HepG2 (cell line): ENCODE measurements around the gene CDCP2. TPM values are rescaled to one million over a fixed set of nuclear protein-coding genes. Genes with fewer than 3 reads are reported as not detected.

Experiments
- BORCS8-MEF2B ChIP-seq: sonication (generic); formaldehyde crosslinking; IDR thresholded peaks from 2 replicates; pipeline ENCODE4 v1.8.0; 2022; ENCODE audit warnings: mild to moderate bottlenecking, missing genetic modification reagents
- GATAD2A ChIP-seq: IDR thresholded peaks from 2 replicates; pipeline ENCODE4 v1.6.1; 2016
- HNRNPK ChIP-seq: fragments of 200-400 bp; formaldehyde crosslinking; IDR thresholded peaks from 2 replicates; pipeline ENCODE4 v1.6.1; 2018; ENCODE audit warnings: low read length, low read depth, moderate library complexity, mild to moderate bottlenecking; ENCODE audit not compliant: poor library complexity, severe bottlenecking
- LBX2 ChIP-seq: sonication (generic); formaldehyde crosslinking; IDR thresholded peaks from 2 replicates; pipeline ENCODE4 v1.5.0; 2020; ENCODE audit warnings: missing genetic modification reagents, mild to moderate bottlenecking, borderline replicate concordance
- NCOA1 ChIP-seq: sonication (generic); formaldehyde crosslinking; IDR thresholded peaks from 2 replicates; pipeline ENCODE4 v1.9.0; 2021; ENCODE audit warnings: missing genetic modification reagents
- NFYB ChIP-seq: sonication (generic); formaldehyde crosslinking; IDR thresholded peaks from 2 replicates; pipeline ENCODE4 v1.4.0; 2020; ENCODE audit warnings: missing genetic modification reagents
- PPARG ChIP-seq: conservative IDR thresholded peaks from 2 replicates; pipeline ENCODE4 v1.6.1; 2016; ENCODE audit warnings: missing biosample characterization, missing genetic modification reagents
- SATB2 ChIP-seq: sonication (generic); formaldehyde crosslinking; IDR thresholded peaks from 2 replicates; pipeline ENCODE4 v1.5.0; 2020; ENCODE audit warnings: missing genetic modification reagents
- SOX5 ChIP-seq: IDR thresholded peaks from 2 replicates; pipeline ENCODE4 v1.6.1; 2016; ENCODE audit warnings: borderline replicate concordance
- TBX2 ChIP-seq: sonication (generic); formaldehyde crosslinking; IDR thresholded peaks from 2 replicates; pipeline ENCODE4 v1.5.0; 2020; ENCODE audit warnings: missing genetic modification reagents, mild to moderate bottlenecking, borderline replicate concordance
- ZNF3 ChIP-seq: IDR thresholded peaks from 2 replicates; pipeline ENCODE4 v1.7.0; 2017; ENCODE audit warnings: inconsistent platforms
- ZNF598 ChIP-seq: sonication (generic); formaldehyde crosslinking; IDR thresholded peaks from 2 replicates; pipeline ENCODE4 v1.5.1; 2020; ENCODE audit warnings: mild to moderate bottlenecking, missing genetic modification reagents, borderline replicate concordance
- ZNF670 ChIP-seq: sonication (generic); formaldehyde crosslinking; IDR thresholded peaks from 2 replicates; pipeline ENCODE4 v1.8.0; 2022; ENCODE audit warnings: mild to moderate bottlenecking, missing genetic modification reagents, borderline replicate concordance
- ZNF713 ChIP-seq: sonication (generic); formaldehyde crosslinking; IDR thresholded peaks from 2 replicates; pipeline ENCODE4 v1.4.0; 2020; ENCODE audit warnings: mild to moderate bottlenecking, missing genetic modification reagents
- ZNF841 ChIP-seq: sonication (generic); formaldehyde crosslinking; IDR thresholded peaks from 2 replicates; pipeline ENCODE4 v1.8.1; 2023; ENCODE audit warnings: missing genetic modification reagents, borderline replicate concordance
- ZSCAN12 ChIP-seq: sonication (generic); formaldehyde crosslinking; IDR thresholded peaks from 2 replicates; pipeline ENCODE4 v1.9.0; 2021; ENCODE audit warnings: mild to moderate bottlenecking, missing genetic modification reagents
- ZSCAN5A ChIP-seq: sonication (generic); formaldehyde crosslinking; IDR thresholded peaks from 2 replicates; pipeline ENCODE4 v1.8.0; 2022; ENCODE audit warnings: mild to moderate bottlenecking, missing genetic modification reagents, borderline replicate concordance
- polyA plus RNA-seq, 8 experiments: library from polyadenylated mRNA; depleted of rRNA in 3 of 8; stranded (reverse) in 7 of 8; unstranded in 1 of 8; fragments of >200 nt; fragmentation: Illumina TruSeq in 4 of 8; extraction: Trizol in 4 of 8; gene quantifications; 2 replicates each; pipeline versions ENCODE4 v1.2.1 to v1.2.3, GENCODE V29; 2011 to 2016; ENCODE audit warnings: low read depth in 4 of 8, missing spikeins in 1 of 8, mixed read lengths in 1 of 8; ENCODE audit not compliant: insufficient read depth in 1 of 8
- total RNA-seq, 5 experiments: library from RNA; depleted of rRNA; stranded (reverse); fragments of >200 nt; fragmentation: Illumina TruSeq; extraction: Trizol; gene quantifications; 2 replicates each; pipeline ENCODE4 v1.2.3, GENCODE V29; 2016; ENCODE audit warnings: low read depth in 1 of 5
- TF ChIP-seq, protein P1 (sequence below): sonication (generic); formaldehyde crosslinking; IDR thresholded peaks from 2 replicates; pipeline ENCODE4 v1.4.0; 2020; ENCODE audit warnings: missing genetic modification reagents
- TF ChIP-seq, protein P2 (sequence below): sonication (generic); formaldehyde crosslinking; IDR thresholded peaks from 2 replicates; pipeline ENCODE4 v1.8.0; 2023; ENCODE audit warnings: mild to moderate bottlenecking, missing genetic modification reagents
- TF ChIP-seq, protein P3 (sequence below): sonication (generic); formaldehyde crosslinking; conservative IDR thresholded peaks from 2 replicates; pipeline ENCODE4 v1.8.1; 2023; ENCODE audit warnings: missing genetic modification reagents

The CDCP2 gene
- total and polyA plus RNA-seq, 2 of the 13 experiments (the other 11 are each of a cell fraction or from before 2014, with no cell fraction given): not detected

GRCh38 chr1:54121482-54122134 lies 31.2 kb downstream of the CDCP2 start (continued):
- TF ChIP-seq, protein P1, sequence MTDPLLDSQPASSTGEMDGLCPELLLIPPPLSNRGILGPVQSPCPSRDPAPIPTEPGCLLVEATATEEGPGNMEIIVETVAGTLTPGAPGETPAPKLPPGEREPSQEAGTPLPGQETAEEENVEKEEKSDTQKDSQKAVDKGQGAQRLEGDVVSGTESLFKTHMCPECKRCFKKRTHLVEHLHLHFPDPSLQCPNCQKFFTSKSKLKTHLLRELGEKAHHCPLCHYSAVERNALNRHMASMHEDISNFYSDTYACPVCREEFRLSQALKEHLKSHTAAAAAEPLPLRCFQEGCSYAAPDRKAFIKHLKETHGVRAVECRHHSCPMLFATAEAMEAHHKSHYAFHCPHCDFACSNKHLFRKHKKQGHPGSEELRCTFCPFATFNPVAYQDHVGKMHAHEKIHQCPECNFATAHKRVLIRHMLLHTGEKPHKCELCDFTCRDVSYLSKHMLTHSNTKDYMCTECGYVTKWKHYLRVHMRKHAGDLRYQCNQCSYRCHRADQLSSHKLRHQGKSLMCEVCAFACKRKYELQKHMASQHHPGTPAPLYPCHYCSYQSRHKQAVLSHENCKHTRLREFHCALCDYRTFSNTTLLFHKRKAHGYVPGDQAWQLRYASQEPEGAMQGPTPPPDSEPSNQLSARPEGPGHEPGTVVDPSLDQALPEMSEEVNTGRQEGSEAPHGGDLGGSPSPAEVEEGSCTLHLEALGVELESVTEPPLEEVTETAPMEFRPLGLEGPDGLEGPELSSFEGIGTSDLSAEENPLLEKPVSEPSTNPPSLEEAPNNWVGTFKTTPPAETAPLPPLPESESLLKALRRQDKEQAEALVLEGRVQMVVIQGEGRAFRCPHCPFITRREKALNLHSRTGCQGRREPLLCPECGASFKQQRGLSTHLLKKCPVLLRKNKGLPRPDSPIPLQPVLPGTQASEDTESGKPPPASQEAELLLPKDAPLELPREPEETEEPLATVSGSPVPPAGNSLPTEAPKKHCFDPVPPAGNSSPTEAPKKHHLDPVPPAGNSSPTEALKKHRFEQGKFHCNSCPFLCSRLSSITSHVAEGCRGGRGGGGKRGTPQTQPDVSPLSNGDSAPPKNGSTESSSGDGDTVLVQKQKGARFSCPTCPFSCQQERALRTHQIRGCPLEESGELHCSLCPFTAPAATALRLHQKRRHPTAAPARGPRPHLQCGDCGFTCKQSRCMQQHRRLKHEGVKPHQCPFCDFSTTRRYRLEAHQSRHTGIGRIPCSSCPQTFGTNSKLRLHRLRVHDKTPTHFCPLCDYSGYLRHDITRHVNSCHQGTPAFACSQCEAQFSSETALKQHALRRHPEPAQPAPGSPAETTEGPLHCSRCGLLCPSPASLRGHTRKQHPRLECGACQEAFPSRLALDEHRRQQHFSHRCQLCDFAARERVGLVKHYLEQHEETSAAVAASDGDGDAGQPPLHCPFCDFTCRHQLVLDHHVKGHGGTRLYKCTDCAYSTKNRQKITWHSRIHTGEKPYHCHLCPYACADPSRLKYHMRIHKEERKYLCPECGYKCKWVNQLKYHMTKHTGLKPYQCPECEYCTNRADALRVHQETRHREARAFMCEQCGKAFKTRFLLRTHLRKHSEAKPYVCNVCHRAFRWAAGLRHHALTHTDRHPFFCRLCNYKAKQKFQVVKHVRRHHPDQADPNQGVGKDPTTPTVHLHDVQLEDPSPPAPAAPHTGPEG (CRISPR knock-in tag): no peak
- TF ChIP-seq, protein P2, sequence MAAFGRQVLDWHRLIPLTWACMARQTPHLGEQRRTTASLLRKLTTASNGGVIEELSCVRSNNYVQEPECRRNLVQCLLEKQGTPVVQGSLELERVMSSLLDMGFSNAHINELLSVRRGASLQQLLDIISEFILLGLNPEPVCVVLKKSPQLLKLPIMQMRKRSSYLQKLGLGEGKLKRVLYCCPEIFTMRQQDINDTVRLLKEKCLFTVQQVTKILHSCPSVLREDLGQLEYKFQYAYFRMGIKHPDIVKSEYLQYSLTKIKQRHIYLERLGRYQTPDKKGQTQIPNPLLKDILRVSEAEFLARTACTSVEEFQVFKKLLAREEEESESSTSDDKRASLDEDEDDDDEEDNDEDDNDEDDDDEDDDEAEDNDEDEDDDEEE (CRISPR knock-in tag): no peak
- TF ChIP-seq SATB2 (CRISPR knock-in tag) (no peak), GATAD2A (peak; percentile 42), ZNF670 (CRISPR knock-in tag) (no peak), TBX2 (CRISPR knock-in tag) (peak; percentile 14; the same call in 1 of the 2 replicates), LBX2 (CRISPR knock-in tag) (no peak), NCOA1 (CRISPR knock-in tag) (no peak), BORCS8-MEF2B (CRISPR knock-in tag) (no peak), ZNF3 (CRISPR knock-in tag) (no peak), SOX5 (CRISPR knock-in tag) (0 out of 2 replicates have a peak, but pooled peaks have one; percentile 17), ZSCAN5A (CRISPR knock-in tag) (no peak), PPARG (CRISPR knock-in tag) (no peak), NFYB (CRISPR knock-in tag) (no peak), ZNF598 (CRISPR knock-in tag) (no peak), ZNF841 (CRISPR knock-in tag) (no peak), HNRNPK (no peak), ZSCAN12 (CRISPR knock-in tag) (no peak), ZNF713 (no peak)
- TF ChIP-seq, protein P3, sequence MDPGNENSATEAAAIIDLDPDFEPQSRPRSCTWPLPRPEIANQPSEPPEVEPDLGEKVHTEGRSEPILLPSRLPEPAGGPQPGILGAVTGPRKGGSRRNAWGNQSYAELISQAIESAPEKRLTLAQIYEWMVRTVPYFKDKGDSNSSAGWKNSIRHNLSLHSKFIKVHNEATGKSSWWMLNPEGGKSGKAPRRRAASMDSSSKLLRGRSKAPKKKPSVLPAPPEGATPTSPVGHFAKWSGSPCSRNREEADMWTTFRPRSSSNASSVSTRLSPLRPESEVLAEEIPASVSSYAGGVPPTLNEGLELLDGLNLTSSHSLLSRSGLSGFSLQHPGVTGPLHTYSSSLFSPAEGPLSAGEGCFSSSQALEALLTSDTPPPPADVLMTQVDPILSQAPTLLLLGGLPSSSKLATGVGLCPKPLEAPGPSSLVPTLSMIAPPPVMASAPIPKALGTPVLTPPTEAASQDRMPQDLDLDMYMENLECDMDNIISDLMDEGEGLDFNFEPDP (CRISPR knock-in tag): no peak
